ENCODE measurements around the gene OR56B1. TPM values are rescaled to one million over a fixed set of nuclear protein-coding genes. Genes with fewer than 3 reads are reported as not detected.

Gene OR56B1
- total and polyA plus RNA-seq, 8 donors: not detected

GRCh38 chr11:5746614-5747013 is 10.4 kb downstream of the OR56B1 start:
- DNase-seq (no peak), ATAC-seq (no peak), FAIRE-seq (no peak)
- Histone ChIP-seq H3K36me3 (no peaks in the 10 kb centered on the region), H3K27me3 (peaks cover 0 to 6% (median 2%) of the 10 kb centered on the region in 4 donors), H3K9me3 (no peaks in the 10 kb centered on the region), H3K4me3 (no peak overlapping the region), H3K27ac (no peak overlapping the region), H3K4me1 (no peaks in the 10 kb centered on the region)
- no peak for TF ChIP-seq CTCF (IDR thresholded peaks at IDR 0.05)
- 77 to 89% methylated on average over 3 of the region's 3 CpGs for WGBS, 2 donors
- intact Hi-C loops (cut with DNase I): no loop called here

- Histone ChIP-seq H3K9me3 (no peaks in the 10 kb centered on the region), H3K27ac (no peak overlapping the region), H3K4me3 (no peak overlapping the region), H3K4me1 (no peaks in the 10 kb centered on the region), H3K36me3 (no peaks in the 10 kb centered on the region), H3K27me3 (peaks cover 0 to 7% (median 2%) of the 10 kb centered on the region in 4 donors)
- FAIRE-seq (no peak), DNase-seq (no peak), ATAC-seq (no peak)
- intact Hi-C loops (cut with DNase I): no loop called here
- no peak for TF ChIP-seq CTCF (IDR thresholded peaks at IDR 0.05)
- WGBS, 2 donors: 51 to 68% methylated on average over 3 of the region's 3 CpGs
These were observed 13.6 kb downstream of the OR56B1 start for GRCh38 chr11:5749836-5750235.

- intact Hi-C loops (cut with DNase I): no loop called here
- ATAC-seq (no peak), DNase-seq (no peak), FAIRE-seq (no peak)
- no peak within 1 kb of the TSS for H3K4me3 ChIP-seq
- no peak within 1 kb of the TSS for H3K27ac ChIP-seq
- 96 to 100% methylated on average over 1 of the region's 1 CpG for WGBS, 2 donors
- H3K27me3 ChIP-seq: peaks cover 0 to 7% (median 2%) of the 10 kb centered on the region in 4 donors
- TF ChIP-seq CTCF (IDR thresholded peaks at IDR 0.05): no peak
- no peaks in the 10 kb centered on the region for H3K4me1 ChIP-seq
- H3K36me3 ChIP-seq: no peaks in the 10 kb centered on the region
- H3K9me3 ChIP-seq: no peaks in the 10 kb centered on the region
These were observed 17.7 kb downstream of the OR56B1 start, which contains the start of gene OR52N4 for GRCh38 chr11:5753943-5754342. TSS of gene OR52N4 (plus strand) at chr11:5754243. CDS start at chr11:5754741, 498 bp downstream.

GRCh38 chr11:5767056-5767455 is 30.8 kb downstream of the OR56B1 start:
- Histone ChIP-seq H3K4me1 (no peaks in the 10 kb centered on the region), H3K9me3 (no peaks in the 10 kb centered on the region), H3K27me3 (no peaks in the 10 kb centered on the region), H3K4me3 (no peak overlapping the region), H3K36me3 (no peaks in the 10 kb centered on the region), H3K27ac (no peak overlapping the region)
- 14 to 19% methylated on average over 1 of the region's 1 CpG for whole genome bisulfite sequencing, 2 donors
- TF ChIP-seq CTCF (IDR thresholded peaks at IDR 0.05): no peak
- FAIRE-seq: no peak
- ATAC-seq: no peak
- intact Hi-C loops (cut with DNase I): no loop called here
- no peak for DNase-seq

GRCh38 chr11:5783255-5783654 is 47.0 kb downstream of the OR56B1 start, which contains the start of gene OR52N5:
TSS of gene OR52N5 (minus strand) at chr11:5783355. CDS start at chr11:5778634, 4,721 bp downstream.
- 27 to 39% methylated on average over 4 of the region's 4 CpGs for WGBS, 2 donors
- Histone ChIP-seq H3K36me3 (no peaks in the 10 kb centered on the region), H3K9me3 (no peaks in the 10 kb centered on the region), H3K4me3 (no peak within 1 kb of the TSS), H3K27me3 (peaks cover 0 to 5% (median 0%) of the 10 kb centered on the region in 4 donors), H3K27ac (no peak within 1 kb of the TSS), H3K4me1 (no peaks in the 10 kb centered on the region)
- ATAC-seq (no peak), DNase-seq (no peak), FAIRE-seq (no peak)
- intact Hi-C loops (cut with DNase I): no loop called here
- no peak for TF ChIP-seq CTCF (IDR thresholded peaks at IDR 0.05)

Other genes starting within 250 kb of the OR56B1 start
- gene OR52D1, start 247.8 kb upstream of the OR56B1 start, total RNA-seq: not detected
- not detected for gene OR52D1, start 247.8 kb upstream of the OR56B1 start, polyA plus RNA-seq
- under 1 TPM in 3 of 6 donors, not detected in 3; 0.18 to 0.31 (median 0.22) TPM for gene UBQLN3, start 226.5 kb upstream of the OR56B1 start, total RNA-seq
- gene UBQLN3, start 226.5 kb upstream of the OR56B1 start, polyA plus RNA-seq: not detected
- under 1 TPM; 0.09 to 0.53 (median 0.23) TPM for gene UBQLNL, start 219.7 kb upstream of the OR56B1 start, total RNA-seq
- 1 to 10 TPM in 1 of 2 donors, under 1 TPM in 1; 0.53 to 1.0 TPM for gene UBQLNL, start 219.7 kb upstream of the OR56B1 start, polyA plus RNA-seq
- under 1 TPM in 4 of 6 donors, not detected in 2; 0.17 to 0.31 (median 0.25) TPM for gene OR52H1, start 187.9 kb upstream of the OR56B1 start, total RNA-seq
- not detected for gene OR52H1, start 187.9 kb upstream of the OR56B1 start, polyA plus RNA-seq
- gene OR52B6, start 155.6 kb upstream of the OR56B1 start, total RNA-seq: not detected
- gene OR52B6, start 155.6 kb upstream of the OR56B1 start, polyA plus RNA-seq: not detected
- gene TRIM6, start 139.8 kb upstream of the OR56B1 start, total RNA-seq: 1 to 10 TPM in 4 of 6 donors, under 1 TPM in 2; 0.76 to 1.7 (median 1.4) TPM
- gene TRIM6, start 139.8 kb upstream of the OR56B1 start, polyA plus RNA-seq: 1 to 10 TPM; 1.1 to 1.7 TPM
- 1 to 10 TPM in 4 of 6 donors, under 1 TPM in 2; 0.54 to 5.6 (median 1.6) TPM for gene TRIM34, start 111.4 kb upstream of the OR56B1 start, total RNA-seq
- 1 to 10 TPM; 1.6 to 3.2 TPM for gene TRIM34, start 111.4 kb upstream of the OR56B1 start, polyA plus RNA-seq
- gene TRIM5, start 51.4 kb upstream of the OR56B1 start, total RNA-seq: 10 to 100 TPM; 16.1 to 23.8 (median 18.8) TPM
- gene TRIM5, start 51.4 kb upstream of the OR56B1 start, polyA plus RNA-seq: 1 to 10 TPM; 6.4 to 9.8 TPM
- gene TRIM22, start 46.7 kb upstream of the OR56B1 start, total RNA-seq: 10 to 100 TPM in 4 of 6 donors, 1 to 10 TPM in 2; 4.1 to 24.7 (median 11.6) TPM
- gene TRIM22, start 46.7 kb upstream of the OR56B1 start, polyA plus RNA-seq: 1 to 10 TPM; 9.1 to 9.5 TPM
- gene OR52N4, start 17.8 kb downstream of the OR56B1 start, total RNA-seq: not detected
- gene OR52N4, start 17.8 kb downstream of the OR56B1 start, polyA plus RNA-seq: under 1 TPM in 1 of 2 donors, not detected in 1; 0.07 TPM
- under 1 TPM in 1 of 6 donors, not detected in 5; 0.12 TPM for gene OR52N5, start 46.9 kb downstream of the OR56B1 start, total RNA-seq
- gene OR52N5, start 46.9 kb downstream of the OR56B1 start, polyA plus RNA-seq: not detected
- gene OR52N1, start 54.8 kb downstream of the OR56B1 start, total RNA-seq: under 1 TPM in 1 of 6 donors, not detected in 5; 0.09 TPM
- gene OR52N1, start 54.8 kb downstream of the OR56B1 start, polyA plus RNA-seq: not detected
- under 1 TPM in 2 of 6 donors, not detected in 4; 0.19 to 0.31 TPM for gene OR52N2, start 72.5 kb downstream of the OR56B1 start, total RNA-seq
- gene OR52N2, start 72.5 kb downstream of the OR56B1 start, polyA plus RNA-seq: not detected
- gene OR52E6, start 105.4 kb downstream of the OR56B1 start, total RNA-seq: not detected
- not detected for gene OR52E6, start 105.4 kb downstream of the OR56B1 start, polyA plus RNA-seq
- gene OR52E8, start 121.2 kb downstream of the OR56B1 start, total RNA-seq: not detected
- not detected for gene OR52E8, start 121.2 kb downstream of the OR56B1 start, polyA plus RNA-seq
- gene OR52E4, start 144.2 kb downstream of the OR56B1 start, total RNA-seq: not detected
- gene OR52E4, start 144.2 kb downstream of the OR56B1 start, polyA plus RNA-seq: not detected
- gene OR52E5, start 156.8 kb downstream of the OR56B1 start, total RNA-seq: not detected
- gene OR52E5, start 156.8 kb downstream of the OR56B1 start, polyA plus RNA-seq: not detected
- gene OR56A3, start 205.8 kb downstream of the OR56B1 start, total RNA-seq: not detected
- gene OR56A3, start 205.8 kb downstream of the OR56B1 start, polyA plus RNA-seq: not detected
- not detected for gene OR56A5, start 232.0 kb downstream of the OR56B1 start, total RNA-seq
- not detected for gene OR56A5, start 232.0 kb downstream of the OR56B1 start, polyA plus RNA-seq